K562 (cell line): ENCODE results near the gene BDKRB2. TPM values are rescaled to one million over a fixed set of nuclear protein-coding genes. Genes with fewer than 3 reads are reported as not detected.

Experiments used
- ATAC-seq: fragments of 200-7000 bp; cut with Tn5 transposase; 3 replicates; pipeline ENCODE4 v1.9.1; 2020; ENCODE audit warnings: moderate library complexity
- BruUV-seq: library from RNA; stranded (reverse); fragments of 400-500 nt; replicated peaks from 2 replicates; lab custom pipeline; 2021; lab: Mats Ljungman, UMichigan
- CTCF ChIA-PET: fragments of 300-600 bp; formaldehyde crosslinking; extraction: SDS; loops from one replicate; lab custom pipeline; 2021; ENCODE audit warnings: low intra/inter-chr PET ratio; lab: Yijun Ruan, JAX
- POLR2A ChIA-PET: fragments of 300-600, 350-650 bp; sonication (Branson Sonifier 250); formaldehyde crosslinking; extraction: SDS; loops from one replicate; lab custom pipeline; 2021; ENCODE audit warnings: antibody characterized with exemption, inconsistent platforms; lab: Yijun Ruan, JAX
- DNase-seq, 4 experiments: peaks; one replicate each; pipeline versions ENCODE4 v3.0.0 to v3.0.0-alpha.2; 2011 to 2018; ENCODE audit warnings: low spot score in 3 of 4, mixed read lengths in 3 of 4; ENCODE audit errors: extremely low read depth in 1 of 4
- FAIRE-seq: peaks from 2 replicates; lab custom pipeline; 2011; peaks lifted over from hg19 to GRCh38; lab: Jason Lieb, UNC
- H2AFZ ChIP-seq: 2 replicates; pipeline ENCODE4 v1.6.0; 2011; ENCODE audit warnings: low read depth, low read length, control low read depth, inconsistent platforms
- H3K27ac ChIP-seq: fragments of 200-600 bp; 3 replicates; pipeline ENCODE4 v1.8.0; 2011; ENCODE audit warnings: low read depth, mild to moderate bottlenecking, control low read depth, inconsistent platforms, low read length, moderate library complexity, mixed read lengths; ENCODE audit errors: extremely low read depth
- H3K27me3 ChIP-seq, 2 experiments: fragments of 300-600 bp in 1 of 2; 2 replicates in 1 of 2; 3 replicates in 1 of 2; pipeline versions ENCODE4 v1.6.0 to v1.8.0; 2011; ENCODE audit warnings: inconsistent platforms in 2 of 2, low read length in 2 of 2, mild to moderate bottlenecking in 1 of 2, mixed read lengths in 1 of 2, moderate library complexity in 1 of 2; ENCODE audit not compliant: control insufficient read depth in 2 of 2, insufficient read depth in 2 of 2
- H3K36me3 ChIP-seq: fragments of 300-600 bp; 3 replicates; pipeline ENCODE4 v1.8.0; 2011; ENCODE audit warnings: mild to moderate bottlenecking, low read length, inconsistent platforms; ENCODE audit not compliant: control insufficient read depth, insufficient read depth
- H3K4me1 ChIP-seq, 2 experiments: fragments of 200-600 bp in 1 of 2; replicated peaks in 1 of 2; 2 replicates in 1 of 2; 3 replicates in 1 of 2; pipeline versions ENCODE4 v1.5.1 to v1.8.0; 2011; ENCODE audit warnings: inconsistent platforms in 2 of 2, low read length in 2 of 2, mild to moderate bottlenecking in 1 of 2, mixed read lengths in 1 of 2, moderate library complexity in 1 of 2; ENCODE audit not compliant: control insufficient read depth in 2 of 2, insufficient read depth in 2 of 2
- H3K4me2 ChIP-seq: 2 replicates; pipeline ENCODE4 v1.6.1; 2011; ENCODE audit warnings: low read length, control low read depth, inconsistent platforms, mixed read lengths; ENCODE audit not compliant: insufficient read depth
- H3K4me3 ChIP-seq: fragments of 200-600 bp; sonication (generic), shearing (Covaris generic); 2 replicates; pipeline ENCODE4 v1.5.1; 2016; ENCODE audit warnings: control low read depth, inconsistent platforms
- H3K79me2 ChIP-seq: fragments of 200-600 bp; 3 replicates; pipeline ENCODE4 v1.8.0; 2011; ENCODE audit warnings: low read length, inconsistent platforms; ENCODE audit not compliant: control insufficient read depth, insufficient read depth
- H3K9ac ChIP-seq, 2 experiments: 2 replicates each; pipeline versions ENCODE4 v1.6.0 to v1.6.1; 2011; ENCODE audit warnings: low read depth in 2 of 2, low read length in 2 of 2, control low read depth in 1 of 2, inconsistent platforms in 1 of 2, mild to moderate bottlenecking in 1 of 2, mixed read lengths in 1 of 2; ENCODE audit not compliant: insufficient read depth in 1 of 2
- H3K9me1 ChIP-seq: one replicate; pipeline ENCODE4 v1.6.0; 2011; ENCODE audit warnings: inconsistent platforms, mild to moderate bottlenecking, low read length, moderate library complexity; ENCODE audit not compliant: control insufficient read depth, insufficient read depth
- H3K9me3 ChIP-seq: replicated peaks from 2 replicates; pipeline ENCODE4 v1.5.1; 2011; ENCODE audit warnings: low read depth, low read length, inconsistent platforms; ENCODE audit not compliant: control insufficient read depth, insufficient read depth
- H4K20me1 ChIP-seq: replicated peaks from 2 replicates; pipeline ENCODE4 v1.6.1; 2011; ENCODE audit warnings: low read length, inconsistent platforms, mixed read lengths; ENCODE audit not compliant: control insufficient read depth, insufficient read depth
- HIVEP1 ChIP-seq: fragments of 250-450 bp; sonication (Bioruptor Pico); IDR thresholded peaks from 2 replicates; pipeline ENCODE4 v1.4.0; 2020; ENCODE audit warnings: mild to moderate bottlenecking
- KAT2B ChIP-seq: IDR thresholded peaks from one replicate; pipeline ENCODE4 v1.6.1; 2012; ENCODE audit warnings: low read depth, mild to moderate bottlenecking, control low read depth, inconsistent platforms, low read length, moderate library complexity
- KHSRP ChIP-seq: fragments of 450-650 bp; IDR thresholded peaks from 2 replicates; pipeline ENCODE4 v1.6.1; 2017
- NCOA6 ChIP-seq: fragments of 450-650 bp; IDR thresholded peaks from 2 replicates; pipeline ENCODE4 v1.6.1; 2017; ENCODE audit warnings: mild to moderate bottlenecking
- NR2C2 ChIP-seq, 2 experiments: fragments of 200-800 bp in 1 of 2; sonication (Bioruptor generic) in 1 of 2; sonication (generic) in 1 of 2; formaldehyde crosslinking in 1 of 2; IDR thresholded peaks; 2 replicates each; pipeline versions ENCODE4 v1.6.1 to v1.8.0; 2016 to 2022; ENCODE audit warnings: mild to moderate bottlenecking in 1 of 2, missing compliant biosample characterization in 1 of 2, missing genetic modification characterization in 1 of 2, missing genetic modification reagents in 1 of 2
- PHF20 ChIP-seq: fragments of 450-650 bp; IDR thresholded peaks from 2 replicates; pipeline ENCODE4 v1.6.1; 2018; ENCODE audit not compliant: partially characterized antibody
- PHTF2 ChIP-seq: fragments of 250-450 bp; sonication (Bioruptor Pico); IDR thresholded peaks from 2 replicates; pipeline ENCODE4 v1.5.0; 2021; ENCODE audit warnings: mild to moderate bottlenecking
- RAD21 ChIP-seq, 2 experiments: fragments of 250-450 bp in 1 of 2; fragments of 450-650 bp in 1 of 2; sonication (Bioruptor Pico) in 1 of 2; formaldehyde crosslinking in 1 of 2; IDR thresholded peaks in 1 of 2; conservative IDR thresholded peaks in 1 of 2; 2 replicates each; pipeline versions ENCODE4 v1.4.0 to v1.8.0; 2020 to 2022; ENCODE audit warnings: mild to moderate bottlenecking in 2 of 2, moderate library complexity in 1 of 2
- SMARCA4 ChIP-seq: fragments of 450-650 bp; IDR thresholded peaks from 2 replicates; pipeline ENCODE4 v1.6.1; 2016
- WGBS: fragments of 100-300 bp; shearing (Covaris generic); methylation state at CpG from one replicate; pipeline ENCODE4 v1.1.6; 2016; ENCODE audit warnings: low coverage, mixed read lengths; ENCODE audit not compliant: insufficient coverage; ENCODE audit errors: missing lambda C conversion rate; 5-methylcytosine and 5-hydroxymethylcytosine counted together
- in situ Hi-C: fragments of 300-500 bp; cut with MboI; formaldehyde crosslinking; loops from 4 replicates; pipeline ENCODE4 v1.15.0; 2018; ENCODE audit warnings: inconsistent platforms, mixed read lengths
- intact Hi-C: fragments of 100-400 bp; cut with micrococcal nuclease; formaldehyde crosslinking; loops from 2 replicates; pipeline ENCODE4 v1.14.2; 2022
- polyA plus RNA-seq, 8 experiments: library from polyadenylated mRNA; depleted of rRNA in 4 of 8; stranded (reverse) in 5 of 8; unstranded in 3 of 8; fragments of >200 nt; fragmentation: Nextera tagmentation in 2 of 8; fragmentation: Illumina TruSeq in 1 of 8; extraction: Ambion mirVana in 2 of 8; extraction: Trizol in 1 of 8; gene quantifications; 2 replicates each; pipeline versions ENCODE4 v1.2.1 to v1.2.3, GENCODE V29; 2011 to 2014; ENCODE audit warnings: inconsistent platforms in 1 of 8, missing spikeins in 1 of 8
- total RNA-seq, 7 experiments: library from RNA; depleted of rRNA in 6 of 7; stranded (reverse); fragments of >200 nt in 6 of 7; fragmentation: Illumina TruSeq in 2 of 7; extraction: Trizol in 2 of 7; gene quantifications; 2 replicates each; pipeline versions ENCODE4 v1.2.1 to v1.2.3, GENCODE V29; 2011 to 2021; ENCODE audit warnings: low replicate concordance in 1 of 7
- TF ChIP-seq, protein P1 (sequence below): fragments of 450-650 bp; IDR thresholded peaks from 2 replicates; pipeline ENCODE4 v1.7.1; 2018; ENCODE audit warnings: mild to moderate bottlenecking, low read depth; ENCODE audit not compliant: partially characterized antibody
- TF ChIP-seq, protein P2 (sequence below): fragments of 450-650 bp; formaldehyde crosslinking; IDR thresholded peaks from 2 replicates; pipeline ENCODE4 v1.4.0; 2020; ENCODE audit warnings: mild to moderate bottlenecking, moderate library complexity
- TF ChIP-seq, protein P3 (sequence below): sonication (generic); formaldehyde crosslinking; IDR thresholded peaks from 2 replicates; pipeline ENCODE4 v1.8.0; 2023; ENCODE audit warnings: mild to moderate bottlenecking, missing genetic modification reagents

The BDKRB2 gene
- total and polyA plus RNA-seq, 9 of the 15 experiments (the other 6 are each of a cell fraction or from before 2014, with no cell fraction given), result 0.02 TPM; not detected in 8

DNA sequence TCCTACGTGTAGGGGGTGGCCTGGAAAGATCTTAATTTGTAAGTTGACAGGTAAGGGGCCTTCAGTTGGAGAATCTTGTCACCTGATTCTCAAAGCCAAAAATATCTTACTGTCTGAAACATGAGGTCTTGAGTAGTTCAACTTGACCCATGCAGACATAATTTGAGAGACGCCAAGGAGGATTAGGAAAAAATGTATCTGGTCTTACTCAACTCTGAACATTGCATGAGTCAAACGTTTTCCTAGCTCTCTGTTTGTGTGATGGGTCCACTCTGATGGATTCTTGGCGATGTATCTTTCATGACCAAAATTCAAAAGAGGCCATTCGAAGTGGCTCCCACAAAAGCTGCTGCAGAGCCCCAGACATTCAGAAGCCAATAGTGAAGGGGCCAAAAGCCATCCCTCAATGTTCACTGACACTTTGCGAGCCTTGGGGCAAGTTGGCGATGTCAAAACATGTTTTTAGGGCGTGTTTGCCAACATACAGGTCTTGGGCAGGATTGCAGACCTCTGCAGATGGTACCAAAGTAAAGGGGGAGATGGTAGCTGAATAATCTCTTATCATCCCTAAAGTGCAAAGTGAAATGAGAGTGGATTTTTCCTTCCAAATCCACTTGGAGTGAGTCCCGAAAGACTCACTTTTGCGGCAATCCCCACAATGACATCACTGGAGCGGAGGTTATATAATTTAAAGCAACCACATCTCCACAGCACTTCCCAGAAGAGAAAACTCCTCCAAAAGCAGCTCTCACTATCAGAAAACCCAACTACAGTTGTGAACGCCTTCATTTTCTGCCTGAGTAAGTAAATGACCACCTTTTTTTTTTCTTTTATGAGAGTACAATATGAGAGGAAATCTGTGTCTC is 51.1 kb downstream of the BDKRB2 start, which contains the start of gene BDKRB1 (continued):
- TF ChIP-seq, protein P1, sequence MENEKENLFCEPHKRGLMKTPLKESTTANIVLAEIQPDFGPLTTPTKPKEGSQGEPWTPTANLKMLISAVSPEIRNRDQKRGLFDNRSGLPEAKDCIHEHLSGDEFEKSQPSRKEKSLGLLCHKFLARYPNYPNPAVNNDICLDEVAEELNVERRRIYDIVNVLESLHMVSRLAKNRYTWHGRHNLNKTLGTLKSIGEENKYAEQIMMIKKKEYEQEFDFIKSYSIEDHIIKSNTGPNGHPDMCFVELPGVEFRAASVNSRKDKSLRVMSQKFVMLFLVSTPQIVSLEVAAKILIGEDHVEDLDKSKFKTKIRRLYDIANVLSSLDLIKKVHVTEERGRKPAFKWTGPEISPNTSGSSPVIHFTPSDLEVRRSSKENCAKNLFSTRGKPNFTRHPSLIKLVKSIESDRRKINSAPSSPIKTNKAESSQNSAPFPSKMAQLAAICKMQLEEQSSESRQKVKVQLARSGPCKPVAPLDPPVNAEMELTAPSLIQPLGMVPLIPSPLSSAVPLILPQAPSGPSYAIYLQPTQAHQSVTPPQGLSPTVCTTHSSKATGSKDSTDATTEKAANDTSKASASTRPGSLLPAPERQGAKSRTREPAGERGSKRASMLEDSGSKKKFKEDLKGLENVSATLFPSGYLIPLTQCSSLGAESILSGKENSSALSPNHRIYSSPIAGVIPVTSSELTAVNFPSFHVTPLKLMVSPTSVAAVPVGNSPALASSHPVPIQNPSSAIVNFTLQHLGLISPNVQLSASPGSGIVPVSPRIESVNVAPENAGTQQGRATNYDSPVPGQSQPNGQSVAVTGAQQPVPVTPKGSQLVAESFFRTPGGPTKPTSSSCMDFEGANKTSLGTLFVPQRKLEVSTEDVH, result no peak

DNA sequence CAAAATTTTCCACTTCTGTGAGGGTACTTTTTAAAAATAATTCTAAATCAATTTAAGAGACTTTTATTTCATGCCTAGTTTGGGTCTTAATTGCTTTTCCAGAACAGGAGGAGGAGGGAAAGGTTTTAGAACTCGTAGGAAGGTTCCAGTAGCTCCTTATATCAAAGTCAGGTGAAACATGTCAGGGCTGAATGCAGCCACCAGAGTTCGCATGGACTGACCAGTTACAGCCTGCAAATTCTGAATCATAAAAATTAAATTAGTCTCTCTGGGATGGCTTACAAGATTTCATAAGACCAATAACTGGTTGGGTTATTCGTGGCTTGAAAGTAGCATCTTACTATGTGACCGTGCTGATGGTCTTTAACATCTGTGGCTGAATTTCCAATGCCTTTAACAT is 51.8 kb downstream of the BDKRB2 start:
- ChIA-PET POLR2A (interaction anchor here (0.8 kb wide), 1 partner anchor 45 kb away, joined by 3 read pairs; no protein-coding TSS in a partner anchor), CTCF (no interaction called here)
- Histone ChIP-seq H3K27ac (no peak overlapping the region), H3K27me3 (peaks cover 9 to 15% of the 10 kb centered on the region in 2 experiments; a peak in 3 of 5 replicates), H2AFZ (no peak overlapping the region), H3K36me3 (no peaks in the 10 kb centered on the region), H3K79me2 (no peaks in the 10 kb centered on the region), H3K9me3 (no peaks in the 10 kb centered on the region), H3K9ac (no peak overlapping the region), H3K9me1 (no peaks in the 10 kb centered on the region), H3K4me1 (peaks cover 0 to 7% of the 10 kb centered on the region in 2 experiments; a peak in 2 of 5 replicates), H3K4me3 (no peak overlapping the region), H4K20me1 (no peaks in the 10 kb centered on the region), H3K4me2 (no peak overlapping the region)
- ATAC-seq (no peak), DNase-seq (no peak), FAIRE-seq (no peak)
- intact Hi-C loops (no loop called here), in situ Hi-C loops (loop anchor here (25.0 kb wide), 1 partner anchor 694 kb away; no protein-coding TSS in a partner anchor)
- BruUV-seq, result no TSS peak
- 0% methylated on average over 4 of the region's 4 CpGs for WGBS
- TF ChIP-seq HIVEP1 (no peak), KAT2B (no peak), NR2C2 (CRISPR knock-in tag; IDR thresholded peaks at IDR 0.05) (no peak), NR2C2 (tag; IDR thresholded peaks at IDR 0.05) (no peak), PHF20 (no peak), KHSRP (no peak), SMARCA4 (no peak), NCOA6 (no peak), PHTF2 (no peak), RAD21 (CRISPR knock-in tag; conservative IDR thresholded peaks at IDR 0.05 in 1 of 2, IDR thresholded peaks at IDR 0.05 in 1 of 2) (no peak)
- TF ChIP-seq, protein P2, sequence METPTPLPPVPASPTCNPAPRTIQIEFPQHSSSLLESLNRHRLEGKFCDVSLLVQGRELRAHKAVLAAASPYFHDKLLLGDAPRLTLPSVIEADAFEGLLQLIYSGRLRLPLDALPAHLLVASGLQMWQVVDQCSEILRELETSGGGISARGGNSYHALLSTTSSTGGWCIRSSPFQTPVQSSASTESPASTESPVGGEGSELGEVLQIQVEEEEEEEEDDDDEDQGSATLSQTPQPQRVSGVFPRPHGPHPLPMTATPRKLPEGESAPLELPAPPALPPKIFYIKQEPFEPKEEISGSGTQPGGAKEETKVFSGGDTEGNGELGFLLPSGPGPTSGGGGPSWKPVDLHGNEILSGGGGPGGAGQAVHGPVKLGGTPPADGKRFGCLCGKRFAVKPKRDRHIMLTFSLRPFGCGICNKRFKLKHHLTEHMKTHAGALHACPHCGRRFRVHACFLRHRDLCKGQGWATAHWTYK (CRISPR knock-in tag), result no peak
- TF ChIP-seq, protein P3, sequence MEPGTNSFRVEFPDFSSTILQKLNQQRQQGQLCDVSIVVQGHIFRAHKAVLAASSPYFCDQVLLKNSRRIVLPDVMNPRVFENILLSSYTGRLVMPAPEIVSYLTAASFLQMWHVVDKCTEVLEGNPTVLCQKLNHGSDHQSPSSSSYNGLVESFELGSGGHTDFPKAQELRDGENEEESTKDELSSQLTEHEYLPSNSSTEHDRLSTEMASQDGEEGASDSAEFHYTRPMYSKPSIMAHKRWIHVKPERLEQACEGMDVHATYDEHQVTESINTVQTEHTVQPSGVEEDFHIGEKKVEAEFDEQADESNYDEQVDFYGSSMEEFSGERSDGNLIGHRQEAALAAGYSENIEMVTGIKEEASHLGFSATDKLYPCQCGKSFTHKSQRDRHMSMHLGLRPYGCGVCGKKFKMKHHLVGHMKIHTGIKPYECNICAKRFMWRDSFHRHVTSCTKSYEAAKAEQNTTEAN, result no peak
